ENCODE results near the gene NTSR1. TPM values are rescaled to one million over a fixed set of nuclear protein-coding genes. Genes with fewer than 3 reads are reported as not detected.

The NTSR1 gene
- total and polyA plus RNA-seq, 12 donors: 0.03 to 0.14 (median 0.11) TPM; not detected in 9

DNA sequence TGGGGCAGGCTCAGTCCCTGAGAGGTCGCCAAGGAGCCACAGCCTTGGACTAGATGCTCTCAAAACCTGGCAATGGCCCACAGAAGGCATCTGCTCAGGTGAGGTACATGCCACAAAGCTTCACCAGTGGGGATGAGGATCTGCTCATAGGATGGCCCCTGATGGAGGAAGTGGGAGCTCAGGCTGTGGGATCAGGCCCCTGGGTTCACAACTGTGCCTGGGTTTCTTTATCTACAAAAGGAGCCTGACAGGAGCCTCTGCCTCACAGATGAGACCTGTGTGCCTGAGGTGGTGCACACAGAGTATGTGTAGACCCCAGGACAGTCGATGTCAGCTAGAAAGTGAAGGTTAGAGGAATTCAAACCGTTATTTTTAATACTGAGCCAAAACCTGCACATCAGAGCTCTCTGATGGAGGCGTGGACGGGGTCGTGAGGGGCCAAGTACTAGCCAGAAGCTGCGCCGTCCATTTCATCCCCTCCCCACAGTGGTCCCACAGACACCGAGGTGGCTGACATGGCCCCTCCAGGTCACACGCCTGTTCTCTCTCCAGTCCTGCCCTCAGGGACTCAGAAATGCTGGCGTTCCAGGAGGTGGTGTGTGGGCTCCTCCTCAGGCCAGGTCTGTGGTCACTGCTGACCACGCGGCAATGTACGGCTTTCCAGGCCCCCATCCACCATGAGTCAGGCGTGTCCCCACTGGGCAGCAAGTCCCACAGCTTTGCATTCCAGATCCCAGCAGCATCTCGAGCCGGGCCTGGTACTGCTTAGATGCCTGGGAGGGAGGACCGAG is 33.3 kb downstream of the NTSR1 start:
- intact Hi-C loops (cut with DNase I): no loop called here
- no peaks in the 10 kb centered on the region for H3K9me3 ChIP-seq (replicated peaks in 1 of 3)
- no peak overlapping the region for H3K4me3 ChIP-seq
- H3K36me3 ChIP-seq (replicated peaks in 1 of 2): no peaks in the 10 kb centered on the region
- TF ChIP-seq, protein P1, sequence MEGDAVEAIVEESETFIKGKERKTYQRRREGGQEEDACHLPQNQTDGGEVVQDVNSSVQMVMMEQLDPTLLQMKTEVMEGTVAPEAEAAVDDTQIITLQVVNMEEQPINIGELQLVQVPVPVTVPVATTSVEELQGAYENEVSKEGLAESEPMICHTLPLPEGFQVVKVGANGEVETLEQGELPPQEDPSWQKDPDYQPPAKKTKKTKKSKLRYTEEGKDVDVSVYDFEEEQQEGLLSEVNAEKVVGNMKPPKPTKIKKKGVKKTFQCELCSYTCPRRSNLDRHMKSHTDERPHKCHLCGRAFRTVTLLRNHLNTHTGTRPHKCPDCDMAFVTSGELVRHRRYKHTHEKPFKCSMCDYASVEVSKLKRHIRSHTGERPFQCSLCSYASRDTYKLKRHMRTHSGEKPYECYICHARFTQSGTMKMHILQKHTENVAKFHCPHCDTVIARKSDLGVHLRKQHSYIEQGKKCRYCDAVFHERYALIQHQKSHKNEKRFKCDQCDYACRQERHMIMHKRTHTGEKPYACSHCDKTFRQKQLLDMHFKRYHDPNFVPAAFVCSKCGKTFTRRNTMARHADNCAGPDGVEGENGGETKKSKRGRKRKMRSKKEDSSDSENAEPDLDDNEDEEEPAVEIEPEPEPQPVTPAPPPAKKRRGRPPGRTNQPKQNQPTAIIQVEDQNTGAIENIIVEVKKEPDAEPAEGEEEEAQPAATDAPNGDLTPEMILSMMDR (IDR thresholded peaks at IDR 0.05): no peak
- TF ChIP-seq POLR2A (IDR thresholded peaks at IDR 0.05): no peak
- H3K27me3 ChIP-seq: peaks cover 23% of the 10 kb centered on the region
- no peaks in the 10 kb centered on the region for H3K4me1 ChIP-seq (replicated peaks in 1 of 2)
- 82 to 90% (median 83%) methylated on average over 5 to 18 of the region's 18 CpGs for WGBS, 4 donors
- no peak overlapping the region for H3K27ac ChIP-seq
- DNase-seq: peak in 2 of 7 donors; percentile 0 to 5

- H3K4me1 ChIP-seq (replicated peaks in 1 of 2): no peaks in the 10 kb centered on the region
- WGBS, 4 donors: 74 to 89% (median 78%) methylated on average over 3 to 6 of the region's 6 CpGs
- intact Hi-C loops (cut with DNase I): no loop called here
These were observed 33.9 kb downstream of the NTSR1 start for GRCh38 chr20:62742550-62742949.

GRCh38 chr20:62742979-62743776 is 34.5 kb downstream of the NTSR1 start:
- 83 to 90% (median 85%) methylated on average over 2 to 21 of the region's 21 CpGs for WGBS, 4 donors
- Histone ChIP-seq H3K4me3 (no peak overlapping the region), H3K4me1 (replicated peaks in 1 of 2) (no peaks in the 10 kb centered on the region), H3K36me3 (replicated peaks in 1 of 2) (no peaks in the 10 kb centered on the region), H3K9me3 (replicated peaks in 1 of 3) (no peaks in the 10 kb centered on the region), H3K27me3 (peaks cover 23% of the 10 kb centered on the region), H3K27ac (no peak overlapping the region)
- intact Hi-C loops (cut with DNase I): no loop called here
- DNase-seq: peak in 2 of 7 donors; percentile 2 to 6
- no peak for TF ChIP-seq POLR2A (IDR thresholded peaks at IDR 0.05)
- TF ChIP-seq, protein P1 (IDR thresholded peaks at IDR 0.05): no peak

More at GRCh38 chr20:62742550-62742949, 33.9 kb downstream of the NTSR1 start:
- TF ChIP-seq POLR2A (IDR thresholded peaks at IDR 0.05): no peak
- TF ChIP-seq, protein P1 (IDR thresholded peaks at IDR 0.05): no peak
- Histone ChIP-seq H3K4me3 (no peak overlapping the region), H3K9me3 (replicated peaks in 1 of 3) (no peaks in the 10 kb centered on the region), H3K36me3 (replicated peaks in 1 of 2) (no peaks in the 10 kb centered on the region), H3K27me3 (peaks cover 23% of the 10 kb centered on the region), H3K27ac (no peak overlapping the region)
- peak in 2 of 7 donors; percentile 4 to 5 for DNase-seq

DNA sequence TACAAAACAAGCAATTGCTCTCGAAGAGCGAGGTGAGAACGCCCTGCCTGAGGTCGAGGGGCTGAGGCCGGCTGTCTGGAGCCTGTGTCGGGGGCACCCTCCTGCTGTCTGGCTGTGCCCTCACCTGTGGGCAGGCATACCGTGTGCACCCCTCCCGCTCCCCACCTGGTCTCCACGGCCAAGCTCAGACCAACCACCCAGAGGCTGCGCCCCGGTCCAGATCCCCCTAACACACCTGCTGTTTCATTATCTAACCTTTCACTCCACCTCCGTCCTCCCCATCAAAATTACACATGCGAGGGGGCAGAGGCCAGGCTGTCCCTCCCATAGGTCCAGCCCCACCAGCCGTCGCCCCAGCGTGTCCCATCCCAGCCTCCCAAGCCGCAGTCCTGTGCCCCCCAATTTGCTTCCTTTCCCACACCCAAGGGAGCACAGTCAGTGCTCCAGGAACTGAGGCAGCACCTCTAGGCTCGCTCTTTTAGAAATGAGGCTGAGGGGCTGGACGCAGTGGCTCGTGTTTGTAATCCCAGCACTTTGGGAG is 35.2 kb downstream of the NTSR1 start:
- H3K27ac ChIP-seq: no peak overlapping the region
- intact Hi-C loops (cut with DNase I): no loop called here
- peaks cover 23% of the 10 kb centered on the region for H3K27me3 ChIP-seq
- no peaks in the 10 kb centered on the region for H3K4me1 ChIP-seq (replicated peaks in 1 of 2)
- 77 to 87% (median 81%) methylated on average over 17 to 20 of the region's 20 CpGs for WGBS, 4 donors
- H3K36me3 ChIP-seq (replicated peaks in 1 of 2): no peaks in the 10 kb centered on the region
- no peaks in the 10 kb centered on the region for H3K9me3 ChIP-seq (replicated peaks in 1 of 3)
- no peak overlapping the region for H3K4me3 ChIP-seq
- TF ChIP-seq, protein P1 (IDR thresholded peaks at IDR 0.05): no peak
- TF ChIP-seq POLR2A (IDR thresholded peaks at IDR 0.05): no peak
- DNase-seq: peak in 1 of 7 donors; percentile 1
